Measurements from ENCODE around the gene PLEKHG4. TPM values are rescaled to one million over a fixed set of nuclear protein-coding genes. Genes with fewer than 3 reads are reported as not detected.

Gene PLEKHG4
- total and polyA plus RNA-seq, 9 of the 15 experiments (the other 6 are each of a cell fraction or from before 2014, with no cell fraction given): 3.7 to 36.8 (median 17.9) TPM

- TF ChIP-seq PHF20 (IDR thresholded peaks at IDR 0.05; ENCODE audit: partially characterized antibody): no peak
- 0 out of 4 replicates have a peak, but pooled peaks of 1 of the 2 experiments have one; percentile 4 for TF ChIP-seq SIN3A (IDR thresholded peaks at IDR 0.05; ENCODE audit: borderline replicate concordance in 2 of 2, control insufficient read depth in 1 of 2, low read depth in 2 of 2, low read length in 2 of 2)
- no peak for TF ChIP-seq HDAC3 (IDR thresholded peaks at IDR 0.05; ENCODE audit: borderline replicate concordance, partially characterized antibody)
- TF ChIP-seq, protein P1, sequence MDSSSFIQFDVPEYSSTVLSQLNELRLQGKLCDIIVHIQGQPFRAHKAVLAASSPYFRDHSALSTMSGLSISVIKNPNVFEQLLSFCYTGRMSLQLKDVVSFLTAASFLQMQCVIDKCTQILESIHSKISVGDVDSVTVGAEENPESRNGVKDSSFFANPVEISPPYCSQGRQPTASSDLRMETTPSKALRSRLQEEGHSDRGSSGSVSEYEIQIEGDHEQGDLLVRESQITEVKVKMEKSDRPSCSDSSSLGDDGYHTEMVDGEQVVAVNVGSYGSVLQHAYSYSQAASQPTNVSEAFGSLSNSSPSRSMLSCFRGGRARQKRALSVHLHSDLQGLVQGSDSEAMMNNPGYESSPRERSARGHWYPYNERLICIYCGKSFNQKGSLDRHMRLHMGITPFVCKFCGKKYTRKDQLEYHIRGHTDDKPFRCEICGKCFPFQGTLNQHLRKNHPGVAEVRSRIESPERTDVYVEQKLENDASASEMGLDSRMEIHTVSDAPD (CRISPR knock-in tag; IDR thresholded peaks at IDR 0.05): no peak
Observed at GRCh38 chr16:67245674-67246080, 33.7 kb upstream of the PLEKHG4 start (continued).

GRCh38 chr16:67246081-67246755, 33.1 kb upstream of the PLEKHG4 start:
- Histone ChIP-seq H3K9me1 (ENCODE audit: control insufficient read depth, insufficient read depth, low read length) (no peaks in the 10 kb centered on the region), H2AFZ (ENCODE audit: low read depth, low read length) (peak overlapping the region; percentile 82), H3K27me3 (ENCODE audit: control insufficient read depth in 2 of 2, insufficient read depth in 2 of 2, low read length in 2 of 2) (no peaks in the 10 kb centered on the region), H3K27ac (ENCODE audit: extremely low read depth, low read depth, low read length) (peak overlapping the region; percentile 68), H3K36me3 (ENCODE audit: control insufficient read depth, insufficient read depth, low read length) (peaks cover 25% of the 10 kb centered on the region; the same call in 2 of the 3 replicates), H3K4me3 (peak overlapping the region; percentile 88), H3K9me3 (replicated peaks; ENCODE audit: control insufficient read depth, insufficient read depth, low read depth, low read length) (no peaks in the 10 kb centered on the region), H3K4me1 (replicated peaks in 1 of 2; ENCODE audit: control insufficient read depth in 2 of 2, insufficient read depth in 2 of 2, low read length in 2 of 2) (peaks cover 60 to 79% of the 10 kb centered on the region in 2 experiments), H4K20me1 (replicated peaks; ENCODE audit: control insufficient read depth, insufficient read depth, low read length) (no peaks in the 10 kb centered on the region), H3K4me2 (ENCODE audit: insufficient read depth, low read length) (peak overlapping the region; percentile 91), H3K79me2 (ENCODE audit: control insufficient read depth, insufficient read depth, low read length) (peaks cover 59% of the 10 kb centered on the region), H3K9ac (ENCODE audit: insufficient read depth in 1 of 2, low read depth in 2 of 2, low read length in 2 of 2) (peak overlapping the region; percentile 79 to 96)
- ChIA-PET POLR2A (interaction anchor here (0.6 to 2.3 kb wide), 6 partner anchors 10 to 375 kb away, joined by 3 to 10 read pairs (median 4); partner anchors contain the start of gene TMEM208), CTCF (ENCODE audit: low intra/inter-chr PET ratio) (interaction anchor here (0.6 to 1.2 kb wide), 2 partner anchors 61 to 91 kb away, joined by 3 to 4 read pairs; no protein-coding TSS in a partner anchor)
- in situ Hi-C loops (cut with MboI) (no loop called here), intact Hi-C loops (cut with micrococcal nuclease) (loop anchor here (1.0 to 10.0 kb wide), 5 partner anchors 53 to 294 kb away; partner anchors contain the start of genes CBFB, E2F4 and MATCAP1)
- FAIRE-seq (no peak), DNase-seq (ENCODE audit: extremely low read depth in 1 of 4, low spot score in 3 of 4) (peak; percentile 58 to 87 (median 68)), ATAC-seq (peak; percentile 75)
- whole genome bisulfite sequencing (ENCODE audit: insufficient coverage, low coverage, missing lambda C conversion rate): 2% methylated on average over 24 of the region's 48 CpGs
- BruUV-seq (replicated peaks): no TSS peak
- no peak for TF ChIP-seq STAT5A (IDR thresholded peaks at IDR 0.05; ENCODE audit: borderline replicate concordance, low read length)
- TF ChIP-seq TEAD1 (CRISPR knock-in tag; IDR thresholded peaks at IDR 0.05): peak in 1 of 2 experiments; percentile 98; a peak in 2 of 4 replicates
- TF ChIP-seq CREB1 (IDR thresholded peaks at IDR 0.05): no peak
- TF ChIP-seq CREB1 (CRISPR knock-in tag; IDR thresholded peaks at IDR 0.05): peak; percentile 50
- TF ChIP-seq CBX1 (IDR thresholded peaks at IDR 0.05; ENCODE audit: low read depth): peak; percentile 72
- peak; percentile 93 for TF ChIP-seq ZNF592 (IDR thresholded peaks at IDR 0.05)
- TF ChIP-seq FIP1L1 (IDR thresholded peaks at IDR 0.05; ENCODE audit: low read depth, low read length, poor library complexity, severe bottlenecking): peak; percentile 23
- TF ChIP-seq BDP1 (IDR thresholded peaks at IDR 0.05; ENCODE audit: insufficient read depth, insufficient read length): no peak
- peak; percentile 56; the same call in 1 of the 2 replicates for TF ChIP-seq CEBPG (CRISPR knock-in tag; IDR thresholded peaks at IDR 0.05)
- no peak for TF ChIP-seq CEBPG (tag; conservative IDR thresholded peaks at IDR 0.05 in 1 of 2, IDR thresholded peaks at IDR 0.05 in 1 of 2)
